Measurements from ENCODE around the gene CELF2.

DNA sequence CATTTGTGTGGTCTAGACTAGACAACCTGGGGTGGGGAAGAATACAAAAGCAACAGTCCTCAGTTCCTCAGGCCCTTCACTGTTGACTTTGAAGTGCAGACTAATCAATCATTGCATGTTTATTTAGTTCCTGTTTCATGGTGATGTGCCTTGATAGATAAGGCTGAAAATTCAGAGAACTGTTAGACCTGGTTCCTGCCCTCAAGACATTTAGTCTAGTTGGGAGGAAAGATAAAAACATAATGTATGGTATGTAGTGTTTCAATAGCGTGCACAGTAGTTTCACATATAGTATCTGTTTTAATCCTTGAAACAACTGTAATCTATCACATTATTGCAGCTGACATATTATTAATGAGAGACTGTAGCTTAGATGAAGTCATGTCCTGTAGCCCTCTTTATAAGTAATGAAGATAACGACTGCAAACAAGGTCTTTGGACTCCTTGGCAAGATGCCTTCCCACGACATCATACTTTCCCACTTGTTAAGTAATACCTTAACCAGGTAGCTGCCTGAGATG, 124.0 kb downstream of the CELF2 start:
- TF ChIP-seq, protein P1, sequence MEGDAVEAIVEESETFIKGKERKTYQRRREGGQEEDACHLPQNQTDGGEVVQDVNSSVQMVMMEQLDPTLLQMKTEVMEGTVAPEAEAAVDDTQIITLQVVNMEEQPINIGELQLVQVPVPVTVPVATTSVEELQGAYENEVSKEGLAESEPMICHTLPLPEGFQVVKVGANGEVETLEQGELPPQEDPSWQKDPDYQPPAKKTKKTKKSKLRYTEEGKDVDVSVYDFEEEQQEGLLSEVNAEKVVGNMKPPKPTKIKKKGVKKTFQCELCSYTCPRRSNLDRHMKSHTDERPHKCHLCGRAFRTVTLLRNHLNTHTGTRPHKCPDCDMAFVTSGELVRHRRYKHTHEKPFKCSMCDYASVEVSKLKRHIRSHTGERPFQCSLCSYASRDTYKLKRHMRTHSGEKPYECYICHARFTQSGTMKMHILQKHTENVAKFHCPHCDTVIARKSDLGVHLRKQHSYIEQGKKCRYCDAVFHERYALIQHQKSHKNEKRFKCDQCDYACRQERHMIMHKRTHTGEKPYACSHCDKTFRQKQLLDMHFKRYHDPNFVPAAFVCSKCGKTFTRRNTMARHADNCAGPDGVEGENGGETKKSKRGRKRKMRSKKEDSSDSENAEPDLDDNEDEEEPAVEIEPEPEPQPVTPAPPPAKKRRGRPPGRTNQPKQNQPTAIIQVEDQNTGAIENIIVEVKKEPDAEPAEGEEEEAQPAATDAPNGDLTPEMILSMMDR (IDR thresholded peaks at IDR 0.05) = no peak
- TF ChIP-seq POLR2A (IDR thresholded peaks at IDR 0.05) = no peak

Measured in body of pancreas (tissue), 4 donors.